K562 (cell line): ENCODE measurements around the gene DENND2C. TPM values are rescaled to one million over a fixed set of nuclear protein-coding genes. Genes with fewer than 3 reads are reported as not detected.

ENCODE experiments used
- ATAC-seq: fragments of 200-7000 bp; cut with Tn5 transposase; 3 replicates; pipeline ENCODE4 v1.9.1; 2020; ENCODE audit warnings: moderate library complexity
- Bru-seq: library from RNA; stranded (reverse); fragments of 400-500 nt; gene quantifications from one replicate; lab custom pipeline; 2021; lab: Mats Ljungman, UMichigan
- BruChase-seq, 2 experiments: library from RNA; stranded (reverse); fragments of 400-500 nt; gene quantifications; one replicate each; lab custom pipeline; 2021; lab: Mats Ljungman, UMichigan
- BruUV-seq: library from RNA; stranded (reverse); fragments of 400-500 nt; replicated peaks from 2 replicates; lab custom pipeline; 2021; lab: Mats Ljungman, UMichigan
- CTCF ChIA-PET: fragments of 300-600 bp; formaldehyde crosslinking; extraction: SDS; loops from one replicate; lab custom pipeline; 2021; ENCODE audit warnings: low intra/inter-chr PET ratio; lab: Yijun Ruan, JAX
- POLR2A ChIA-PET: fragments of 300-600, 350-650 bp; sonication (Branson Sonifier 250); formaldehyde crosslinking; extraction: SDS; loops from one replicate; lab custom pipeline; 2021; ENCODE audit warnings: antibody characterized with exemption, inconsistent platforms; lab: Yijun Ruan, JAX
- DNase-seq, 4 experiments: peaks; one replicate each; pipeline versions ENCODE4 v3.0.0 to v3.0.0-alpha.2; 2011 to 2018; ENCODE audit warnings: low spot score in 3 of 4, mixed read lengths in 3 of 4; ENCODE audit errors: extremely low read depth in 1 of 4
- FAIRE-seq: peaks from 2 replicates; lab custom pipeline; 2011; peaks lifted over from hg19 to GRCh38; lab: Jason Lieb, UNC
- H2AFZ ChIP-seq: 2 replicates; pipeline ENCODE4 v1.6.0; 2011; ENCODE audit warnings: low read depth, low read length, control low read depth, inconsistent platforms
- H3K27ac ChIP-seq: fragments of 200-600 bp; 3 replicates; pipeline ENCODE4 v1.8.0; 2011; ENCODE audit warnings: low read depth, mild to moderate bottlenecking, control low read depth, inconsistent platforms, low read length, moderate library complexity, mixed read lengths; ENCODE audit errors: extremely low read depth
- H3K27me3 ChIP-seq, 2 experiments: fragments of 300-600 bp in 1 of 2; 2 replicates in 1 of 2; 3 replicates in 1 of 2; pipeline versions ENCODE4 v1.6.0 to v1.8.0; 2011; ENCODE audit warnings: inconsistent platforms in 2 of 2, low read length in 2 of 2, mild to moderate bottlenecking in 1 of 2, mixed read lengths in 1 of 2, moderate library complexity in 1 of 2; ENCODE audit not compliant: control insufficient read depth in 2 of 2, insufficient read depth in 2 of 2
- H3K36me3 ChIP-seq: fragments of 300-600 bp; 3 replicates; pipeline ENCODE4 v1.8.0; 2011; ENCODE audit warnings: mild to moderate bottlenecking, low read length, inconsistent platforms; ENCODE audit not compliant: control insufficient read depth, insufficient read depth
- H3K4me1 ChIP-seq, 2 experiments: fragments of 200-600 bp in 1 of 2; replicated peaks in 1 of 2; 2 replicates in 1 of 2; 3 replicates in 1 of 2; pipeline versions ENCODE4 v1.5.1 to v1.8.0; 2011; ENCODE audit warnings: inconsistent platforms in 2 of 2, low read length in 2 of 2, mild to moderate bottlenecking in 1 of 2, mixed read lengths in 1 of 2, moderate library complexity in 1 of 2; ENCODE audit not compliant: control insufficient read depth in 2 of 2, insufficient read depth in 2 of 2
- H3K4me2 ChIP-seq: 2 replicates; pipeline ENCODE4 v1.6.1; 2011; ENCODE audit warnings: low read length, control low read depth, inconsistent platforms, mixed read lengths; ENCODE audit not compliant: insufficient read depth
- H3K4me3 ChIP-seq: fragments of 200-600 bp; sonication (generic), shearing (Covaris generic); 2 replicates; pipeline ENCODE4 v1.5.1; 2016; ENCODE audit warnings: control low read depth, inconsistent platforms
- H3K79me2 ChIP-seq: fragments of 200-600 bp; 3 replicates; pipeline ENCODE4 v1.8.0; 2011; ENCODE audit warnings: low read length, inconsistent platforms; ENCODE audit not compliant: control insufficient read depth, insufficient read depth
- H3K9ac ChIP-seq, 2 experiments: 2 replicates each; pipeline versions ENCODE4 v1.6.0 to v1.6.1; 2011; ENCODE audit warnings: low read depth in 2 of 2, low read length in 2 of 2, control low read depth in 1 of 2, inconsistent platforms in 1 of 2, mild to moderate bottlenecking in 1 of 2, mixed read lengths in 1 of 2; ENCODE audit not compliant: insufficient read depth in 1 of 2
- H3K9me1 ChIP-seq: one replicate; pipeline ENCODE4 v1.6.0; 2011; ENCODE audit warnings: inconsistent platforms, mild to moderate bottlenecking, low read length, moderate library complexity; ENCODE audit not compliant: control insufficient read depth, insufficient read depth
- H3K9me3 ChIP-seq: replicated peaks from 2 replicates; pipeline ENCODE4 v1.5.1; 2011; ENCODE audit warnings: low read depth, low read length, inconsistent platforms; ENCODE audit not compliant: control insufficient read depth, insufficient read depth
- H4K20me1 ChIP-seq: replicated peaks from 2 replicates; pipeline ENCODE4 v1.6.1; 2011; ENCODE audit warnings: low read length, inconsistent platforms, mixed read lengths; ENCODE audit not compliant: control insufficient read depth, insufficient read depth
- CREB1 ChIP-seq, 2 experiments: sonication (generic) in 1 of 2; formaldehyde crosslinking in 1 of 2; IDR thresholded peaks; 2 replicates each; pipeline versions ENCODE4 v1.6.1 to v1.8.0; 2012 to 2022; ENCODE audit warnings: inconsistent platforms in 1 of 2, mild to moderate bottlenecking in 1 of 2, missing genetic modification reagents in 1 of 2, moderate library complexity in 1 of 2
- CXXC5 ChIP-seq: fragments of 250-450 bp; sonication (Bioruptor Pico); IDR thresholded peaks from 2 replicates; pipeline ENCODE4 v1.8.0; 2022; ENCODE audit warnings: inconsistent platforms, mild to moderate bottlenecking, moderate library complexity
- EGR1 ChIP-seq: fragments of 450-650 bp; conservative IDR thresholded peaks from 2 replicates; pipeline ENCODE4 v1.6.1; 2017; ENCODE audit warnings: mild to moderate bottlenecking
- NFIC ChIP-seq: fragments of 450-650 bp; IDR thresholded peaks from 2 replicates; pipeline ENCODE4 v1.6.1; 2017; ENCODE audit warnings: mild to moderate bottlenecking, inconsistent platforms
- PHB ChIP-seq: fragments of 250-450 bp; sonication (Bioruptor Pico); IDR thresholded peaks from 2 replicates; pipeline ENCODE4 v1.5.0; 2021
- SMARCB1 ChIP-seq: IDR thresholded peaks from 2 replicates; pipeline ENCODE4 v1.6.1; 2011; ENCODE audit warnings: improper control_type of control experiment, low read depth; ENCODE audit not compliant: insufficient read length
- ZBTB7A ChIP-seq: IDR thresholded peaks from 2 replicates; pipeline ENCODE4 v1.6.1; 2011; ENCODE audit warnings: low read depth, mild to moderate bottlenecking, low read length, moderate library complexity, borderline replicate concordance; ENCODE audit not compliant: control insufficient read depth
- ZNF239 ChIP-seq: fragments of 250-450 bp; sonication (Bioruptor Pico); IDR thresholded peaks from 2 replicates; pipeline ENCODE4 v1.4.0; 2020; ENCODE audit warnings: mild to moderate bottlenecking
- ZNF699 ChIP-seq: fragments of 250-450 bp; sonication (Bioruptor Pico); IDR thresholded peaks from 2 replicates; pipeline ENCODE4 v1.8.0; 2021; ENCODE audit warnings: mild to moderate bottlenecking, moderate library complexity; ENCODE audit not compliant: insufficient replicate concordance
- WGBS: fragments of 100-300 bp; shearing (Covaris generic); methylation state at CpG from one replicate; pipeline ENCODE4 v1.1.6; 2016; ENCODE audit warnings: low coverage, mixed read lengths; ENCODE audit not compliant: insufficient coverage; ENCODE audit errors: missing lambda C conversion rate; 5-methylcytosine and 5-hydroxymethylcytosine counted together
- in situ Hi-C: fragments of 300-500 bp; cut with MboI; formaldehyde crosslinking; loops from 4 replicates; pipeline ENCODE4 v1.15.0; 2018; ENCODE audit warnings: inconsistent platforms, mixed read lengths
- intact Hi-C: fragments of 100-400 bp; cut with micrococcal nuclease; formaldehyde crosslinking; loops from 2 replicates; pipeline ENCODE4 v1.14.2; 2022
- long read RNA-seq, 3 experiments: library from polyadenylated mRNA in 2 of 3; library from RNA in 1 of 3; unstranded in 2 of 3; stranded (forward) in 1 of 3; transcript quantifications; one replicate each; pipeline ENCODE4 v2.0.0, GENCODE V29; 2019 to 2022
- polyA minus RNA-seq, 3 experiments: library from RNA; depleted of rRNA, polyadenylated mRNA; stranded (reverse); fragments of >200 nt; gene quantifications; 2 replicates each; pipeline ENCODE4 v1.2.3, GENCODE V29; 2011
- polyA plus RNA-seq, 8 experiments: library from polyadenylated mRNA; depleted of rRNA in 4 of 8; stranded (reverse) in 5 of 8; unstranded in 3 of 8; fragments of >200 nt; fragmentation: Nextera tagmentation in 2 of 8; fragmentation: Illumina TruSeq in 1 of 8; extraction: Ambion mirVana in 2 of 8; extraction: Trizol in 1 of 8; gene quantifications; 2 replicates each; pipeline versions ENCODE4 v1.2.1 to v1.2.3, GENCODE V29; 2011 to 2014; ENCODE audit warnings: inconsistent platforms in 1 of 8, missing spikeins in 1 of 8
- total RNA-seq, 7 experiments: library from RNA; depleted of rRNA in 6 of 7; stranded (reverse); fragments of >200 nt in 6 of 7; fragmentation: Illumina TruSeq in 2 of 7; extraction: Trizol in 2 of 7; gene quantifications; 2 replicates each; pipeline versions ENCODE4 v1.2.1 to v1.2.3, GENCODE V29; 2011 to 2021; ENCODE audit warnings: low replicate concordance in 1 of 7
- TF ChIP-seq, protein P1 (sequence below): fragments of 450-650 bp; conservative IDR thresholded peaks from 2 replicates; pipeline ENCODE4 v1.6.1; 2016; ENCODE audit warnings: missing genetic modification characterization, low read depth, mild to moderate bottlenecking, control low read depth, missing compliant biosample characterization
- TF ChIP-seq, protein P2 (sequence below): conservative IDR thresholded peaks from 2 replicates; pipeline ENCODE4 v1.6.1; 2011; ENCODE audit warnings: low read depth, mild to moderate bottlenecking, low read length; ENCODE audit not compliant: control insufficient read depth

The DENND2C gene, protein sequence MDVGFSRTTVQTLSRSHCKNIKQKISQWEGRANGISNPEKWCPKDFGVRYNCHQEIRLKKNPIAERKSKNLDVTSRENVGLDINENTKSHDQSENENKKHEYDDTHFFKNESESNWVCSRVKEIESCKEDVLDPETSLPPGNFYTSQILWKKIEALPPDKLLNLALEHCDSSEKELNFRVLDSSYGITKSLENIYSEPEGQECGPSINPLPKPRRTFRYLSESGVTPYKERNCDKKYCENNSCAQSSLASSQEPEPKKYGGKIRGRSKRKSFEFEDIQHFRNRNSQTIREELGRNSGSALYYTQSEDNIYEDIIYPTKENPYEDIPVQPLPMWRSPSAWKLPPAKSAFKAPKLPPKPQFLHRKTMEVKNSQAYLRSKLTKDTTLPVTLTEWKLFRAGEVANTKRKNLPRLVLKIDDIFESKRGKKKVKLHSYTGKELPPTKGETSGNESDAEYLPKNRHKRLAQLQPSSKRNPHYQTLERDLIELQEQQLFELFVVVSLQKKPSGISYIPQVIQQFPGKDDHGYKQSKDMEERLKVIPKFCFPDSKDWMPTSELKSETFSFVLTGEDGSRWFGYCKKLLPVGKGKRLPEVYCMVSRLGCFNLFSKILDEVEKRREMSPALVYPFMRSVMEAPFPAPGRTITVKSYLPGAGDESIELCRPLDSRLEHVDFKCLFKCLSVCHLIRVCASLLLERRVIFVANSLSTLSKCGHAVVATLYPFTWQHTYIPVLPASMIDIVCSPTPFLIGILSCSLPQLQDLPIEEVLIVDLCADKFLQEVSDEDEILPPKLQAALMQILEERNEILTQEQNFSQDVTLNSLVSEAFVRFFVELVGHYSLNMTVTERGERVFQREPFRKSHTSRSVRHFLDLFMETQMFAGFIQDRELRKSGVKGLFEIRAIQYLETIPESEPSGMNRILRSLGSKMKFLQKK
- total RNA-seq (2011; cell fraction: chromatin; rRNA removed; ENCODE audit: low replicate concordance), result 0.14 and 0.28 TPM in 2 replicates
- not detected in 2 replicates for total RNA-seq (2011; cell fraction: nucleolus; rRNA removed)
- 0.22 and 0.23 TPM in 2 replicates for total RNA-seq (2011; cell fraction: nucleoplasm; rRNA removed)
- 0.16 and 0.23 TPM in 2 replicates for total RNA-seq (2014; rRNA removed)
- 0.25 and 0.35 TPM in 2 replicates for total RNA-seq (2014; rRNA removed; fragmentation: Illumina TruSeq; extraction: Trizol)
- total RNA-seq (2015; rRNA removed; fragmentation: Illumina TruSeq; extraction: Trizol), result 0.14 and 0.15 TPM in 2 replicates
- total RNA-seq (2021), result 0.11 TPM in 2 replicates
- polyA plus RNA-seq (2011; rRNA removed), result 0.03 and 0.15 TPM in 2 replicates
- polyA plus RNA-seq (2011; cell fraction: cytosol; rRNA removed), result 0.01 and 0.03 TPM in 2 replicates
- 0.06 TPM in 1 of 2 replicates, not detected in the other for polyA plus RNA-seq (2011; cell fraction: nucleus; rRNA removed)
- polyA plus RNA-seq (2012), result 0.14 and 0.17 TPM in 2 replicates
- polyA plus RNA-seq (2014; fragmentation: Illumina TruSeq; extraction: Trizol), result 0.10 and 0.15 TPM in 2 replicates
- polyA plus RNA-seq (2014; fragmentation: Nextera tagmentation; extraction: Ambion mirVana), result under 1 TPM; 0.03 to 0.20 TPM
- polyA plus RNA-seq (2014; rRNA removed), result 0.04 and 0.07 TPM in 2 replicates
- polyA minus RNA-seq (2011; rRNA and poly(A)+ RNA removed), result 0.21 and 0.28 TPM in 2 replicates
- polyA minus RNA-seq (2011; cell fraction: cytosol; rRNA and poly(A)+ RNA removed), result 0.19 TPM in 1 of 2 replicates, not detected in the other
- polyA minus RNA-seq (2011; cell fraction: nucleus; rRNA and poly(A)+ RNA removed), result under 0.01 TPM in 1 of 2 replicates, not detected in the other
- Bru-seq, nascent RNA, result percentile 23 among the genes with signal in this experiment
- percentile 20 among the genes with signal in this experiment for BruChase-seq, experiment 1, labeled RNA remaining after a 2-hour chase
- BruChase-seq, experiment 2, labeled RNA remaining after a 6-hour chase, result percentile 25 among the genes with signal in this experiment
- long read RNA-seq, experiment 1, result 0 reads
- long read RNA-seq, experiment 2, result 0 reads
- long read RNA-seq, experiment 3, result 0 reads

DNA sequence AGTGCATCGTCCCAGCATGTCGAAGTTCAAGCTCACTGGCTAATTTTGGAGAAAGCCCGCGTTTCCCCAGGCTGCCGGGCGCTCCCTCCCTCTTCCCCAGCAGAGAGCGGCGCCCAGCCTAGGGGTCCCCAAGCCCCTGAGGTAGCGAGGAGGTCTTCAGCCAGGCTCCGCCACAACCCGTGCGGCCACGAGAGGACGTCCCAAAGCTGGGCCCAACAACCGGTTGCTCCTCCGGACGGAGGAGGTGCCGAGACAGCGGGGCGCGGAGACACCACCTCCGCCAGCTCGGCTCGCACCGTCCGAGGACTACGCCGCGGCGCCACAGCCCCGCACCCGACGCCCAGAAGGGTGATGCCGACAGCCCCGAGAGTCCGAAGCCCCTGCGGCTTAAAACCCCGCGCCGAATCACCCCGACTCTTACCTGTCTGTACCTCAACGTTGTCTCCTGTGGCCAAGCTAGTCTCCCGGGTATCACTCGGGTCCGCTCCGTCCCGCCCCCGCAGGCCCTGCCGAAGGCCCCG is at the start of gene DENND2C:
DENND2C (minus strand) TSS at position 488 of the 521 bp plus-strand sequence. CDS start 44,065 bp downstream, outside the sequence.
- BruUV-seq, result no TSS peak
- in situ Hi-C loops, result no loop called here
- CTCF ChIA-PET, result interaction anchor here (2.7 kb wide), 1 partner anchor 323 kb away, joined by 8 read pairs; no protein-coding TSS in a partner anchor
- H3K4me3 ChIP-seq, result peak within 1 kb of the TSS; percentile 45
- H3K4me1 ChIP-seq, result peaks cover 4 to 13% of the 10 kb centered on the region in 2 experiments; a peak in 3 of 5 replicates
- no peaks in the 10 kb centered on the region for H3K9me1 ChIP-seq
- no peak for DNase-seq
- no peaks in the 10 kb centered on the region for H3K79me2 ChIP-seq
- peak within 1 kb of the TSS in 1 of 2 experiments; percentile 85; a peak in 2 of 4 replicates for H3K9ac ChIP-seq
- POLR2A ChIA-PET, result interaction anchor here (2.2 kb wide), 1 partner anchor 11 kb away, joined by 7 read pairs; no protein-coding TSS in a partner anchor
- peak; percentile 82 for ATAC-seq
- intact Hi-C loops, result no loop called here
- no peaks in the 10 kb centered on the region for H3K36me3 ChIP-seq
- no peaks in the 10 kb centered on the region for H3K9me3 ChIP-seq
- peaks cover 0 to 11% of the 10 kb centered on the region in 2 experiments; a peak in 2 of 5 replicates for H3K27me3 ChIP-seq
- no peak for FAIRE-seq
- H4K20me1 ChIP-seq, result no peaks in the 10 kb centered on the region
- 14% methylated on average over 40 of the region's 50 CpGs for WGBS
- peak within 1 kb of the TSS; percentile 91 for H2AFZ ChIP-seq
- H3K27ac ChIP-seq, result no peak within 1 kb of the TSS
- peak within 1 kb of the TSS; percentile 81 for H3K4me2 ChIP-seq
- peak; percentile 74 for TF ChIP-seq NFIC
- peak; percentile 48; the same call in 1 of the 2 replicates for TF ChIP-seq ZBTB7A
- TF ChIP-seq, protein P1, sequence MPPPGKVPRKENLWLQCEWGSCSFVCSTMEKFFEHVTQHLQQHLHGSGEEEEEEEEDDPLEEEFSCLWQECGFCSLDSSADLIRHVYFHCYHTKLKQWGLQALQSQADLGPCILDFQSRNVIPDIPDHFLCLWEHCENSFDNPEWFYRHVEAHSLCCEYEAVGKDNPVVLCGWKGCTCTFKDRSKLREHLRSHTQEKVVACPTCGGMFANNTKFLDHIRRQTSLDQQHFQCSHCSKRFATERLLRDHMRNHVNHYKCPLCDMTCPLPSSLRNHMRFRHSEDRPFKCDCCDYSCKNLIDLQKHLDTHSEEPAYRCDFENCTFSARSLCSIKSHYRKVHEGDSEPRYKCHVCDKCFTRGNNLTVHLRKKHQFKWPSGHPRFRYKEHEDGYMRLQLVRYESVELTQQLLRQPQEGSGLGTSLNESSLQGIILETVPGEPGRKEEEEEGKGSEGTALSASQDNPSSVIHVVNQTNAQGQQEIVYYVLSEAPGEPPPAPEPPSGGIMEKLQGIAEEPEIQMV (tag), result peak; percentile 91
- TF ChIP-seq CREB1 (IDR thresholded peaks at IDR 0.05), result 0 out of 2 replicates have a peak, but pooled peaks have one; percentile 6
- TF ChIP-seq CREB1 (CRISPR knock-in tag; IDR thresholded peaks at IDR 0.05), result no peak
- TF ChIP-seq, protein P2, sequence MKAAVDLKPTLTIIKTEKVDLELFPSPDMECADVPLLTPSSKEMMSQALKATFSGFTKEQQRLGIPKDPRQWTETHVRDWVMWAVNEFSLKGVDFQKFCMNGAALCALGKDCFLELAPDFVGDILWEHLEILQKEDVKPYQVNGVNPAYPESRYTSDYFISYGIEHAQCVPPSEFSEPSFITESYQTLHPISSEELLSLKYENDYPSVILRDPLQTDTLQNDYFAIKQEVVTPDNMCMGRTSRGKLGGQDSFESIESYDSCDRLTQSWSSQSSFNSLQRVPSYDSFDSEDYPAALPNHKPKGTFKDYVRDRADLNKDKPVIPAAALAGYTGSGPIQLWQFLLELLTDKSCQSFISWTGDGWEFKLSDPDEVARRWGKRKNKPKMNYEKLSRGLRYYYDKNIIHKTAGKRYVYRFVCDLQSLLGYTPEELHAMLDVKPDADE, result peak; percentile 72; the same call in 1 of the 2 replicates
- no peak for TF ChIP-seq ZNF699
- TF ChIP-seq SMARCB1, result no peak
- peak; percentile 54 for TF ChIP-seq CXXC5
- TF ChIP-seq ZNF239, result no peak
- TF ChIP-seq EGR1, result peak; percentile 98
- 0 out of 2 replicates have a peak, but pooled peaks have one; percentile 14 for TF ChIP-seq PHB (CRISPR knock-in tag)
